B cell (primary cell): ENCODE measurements around the gene CACNA2D3. TPM values are rescaled to one million over a fixed set of nuclear protein-coding genes. Genes with fewer than 3 reads are reported as not detected.

Experiments used
- ATAC-seq: fragments of 200-7000 bp; cut with Tn5 transposase; one replicate; pipeline ENCODE4 v1.10.0; 2021; ENCODE audit warnings: low read depth, mild to moderate bottlenecking, moderate number of reproducible peaks, moderate library complexity
- CTCF ChIA-PET: fragments of 350-600 bp; sonication (Branson Sonifier 250); formaldehyde crosslinking; loops from one replicate; lab custom pipeline; 2021; ENCODE audit warnings: antibody characterized with exemption, inconsistent platforms; lab: Charles Lee
- POLR2A ChIA-PET: fragments of 350-600 bp; sonication (Branson Sonifier 250); formaldehyde crosslinking; loops from one replicate; lab custom pipeline; 2021; ENCODE audit warnings: antibody characterized with exemption; lab: Charles Lee
- DNase-seq: peaks from one replicate; pipeline ENCODE4 v3.0.0; 2013
- H2AFZ ChIP-seq: 2 replicates; pipeline ENCODE4 v1.6.1; 2012; ENCODE audit warnings: mild to moderate bottlenecking, low read depth, low read length; ENCODE audit not compliant: insufficient read depth, poor library complexity, severe bottlenecking
- H3K27ac ChIP-seq, 2 donors: 1 replicate in 1 of 2; 2 replicates in 1 of 2; pipeline ENCODE4 v1.5.1; 2012 to 2013; ENCODE audit warnings: low read length in 2 of 2, mild to moderate bottlenecking in 2 of 2, moderate library complexity in 1 of 2
- H3K27me3 ChIP-seq, 4 experiments: fragments of 200-600 bp in 1 of 4; sonication (generic) in 1 of 4; replicated peaks in 1 of 4; 1 replicate in 2 of 4; 2 replicates in 2 of 4; pipeline versions ENCODE4 v1.6.1 to v1.7.0; 2013 to 2016; ENCODE audit warnings: low read length in 3 of 4, mild to moderate bottlenecking in 2 of 4, mixed read lengths in 1 of 4, moderate library complexity in 1 of 4; ENCODE audit not compliant: insufficient read depth in 4 of 4, control insufficient read depth in 3 of 4; ENCODE audit errors: control extremely low read depth in 1 of 4
- H3K36me3 ChIP-seq, 2 experiments: replicated peaks in 1 of 2; 1 replicate in 1 of 2; 2 replicates in 1 of 2; pipeline versions ENCODE4 v1.6.1 to v1.7.1; 2013; ENCODE audit warnings: low read length in 1 of 2; ENCODE audit not compliant: insufficient read depth in 2 of 2, control insufficient read depth in 1 of 2; ENCODE audit errors: control extremely low read depth in 1 of 2, extremely low read depth in 1 of 2
- H3K4me1 ChIP-seq, 2 donors: fragments of 200-600 bp in 1 of 2; sonication (generic) in 1 of 2; 1 replicate in 1 of 2; 2 replicates in 1 of 2; pipeline versions ENCODE4 v1.5.1 to v1.6.1; 2013 to 2017; ENCODE audit warnings: low read length in 2 of 2; ENCODE audit not compliant: control insufficient read depth in 2 of 2, insufficient read depth in 2 of 2
- H3K4me2 ChIP-seq: replicated peaks from 2 replicates; pipeline ENCODE3; 2012; ENCODE audit warnings: mild to moderate bottlenecking, low read depth, low read length; ENCODE audit not compliant: poor library complexity, severe bottlenecking
- H3K4me3 ChIP-seq, 5 experiments: fragments of 200-600 bp in 1 of 5; sonication (generic) in 1 of 5; 1 replicate in 3 of 5; 2 replicates in 2 of 5; pipeline versions ENCODE4 v1.5.1 to v1.7.0; 2011 to 2016; ENCODE audit warnings: low read length in 4 of 5, mild to moderate bottlenecking in 4 of 5, low read depth in 2 of 5, control low read depth in 1 of 5, moderate library complexity in 1 of 5; ENCODE audit not compliant: insufficient read depth in 1 of 5; ENCODE audit errors: control extremely low read depth in 1 of 5, extremely low read depth in 1 of 5
- H3K79me2 ChIP-seq: fragments of 200-600 bp; sonication (generic); one replicate; pipeline ENCODE4 v1.6.0; 2016; ENCODE audit warnings: low read length; ENCODE audit not compliant: control insufficient read depth, insufficient read depth
- H3K9ac ChIP-seq: fragments of 200-600 bp; sonication (generic); 2 replicates; pipeline ENCODE4 v1.6.1; 2017; ENCODE audit warnings: mild to moderate bottlenecking, low read length, moderate library complexity
- H3K9me3 ChIP-seq, 3 donors: one replicate each; pipeline versions ENCODE4 v1.6.1 to v1.7.1; 2013; ENCODE audit warnings: low read length in 2 of 3; ENCODE audit not compliant: control insufficient read depth in 2 of 3, insufficient read depth in 1 of 3; ENCODE audit errors: control extremely low read depth in 1 of 3
- H4K20me1 ChIP-seq: 2 replicates; pipeline ENCODE4 v1.6.0; 2012; ENCODE audit warnings: mild to moderate bottlenecking, low read length; ENCODE audit not compliant: insufficient read depth, control insufficient read depth, poor library complexity, severe bottlenecking
- H3K27ac Mint-ChIP-seq: one replicate; pipeline ENCODE4 v1.8.0; 2021; ENCODE audit warnings: mixed read lengths
- H3K27me3 Mint-ChIP-seq: one replicate; pipeline ENCODE4 v1.8.0; 2021; ENCODE audit warnings: mixed read lengths
- H3K4me1 Mint-ChIP-seq: one replicate; pipeline ENCODE4 v1.8.0; 2021; ENCODE audit warnings: mixed read lengths
- H3K4me3 Mint-ChIP-seq: one replicate; pipeline ENCODE4 v1.8.0; 2021; ENCODE audit warnings: mixed read lengths
- H3K9me3 Mint-ChIP-seq: one replicate; pipeline ENCODE4 v1.8.0; 2022; ENCODE audit warnings: mixed read lengths; ENCODE audit not compliant: insufficient read depth
- EZH2 ChIP-seq: IDR thresholded peaks from 2 replicates; pipeline ENCODE4 v1.6.1; 2012; ENCODE audit warnings: borderline replicate concordance, low read depth, mild to moderate bottlenecking, moderate library complexity, low read length; ENCODE audit not compliant: insufficient read depth, poor library complexity, severe bottlenecking
- WGBS: methylation state at CpG from one replicate; pipeline ENCODE4 v1.1.5; 2013; ENCODE audit warnings: missing lambda C conversion rate; ENCODE audit not compliant: insufficient coverage; 5-methylcytosine and 5-hydroxymethylcytosine counted together
- intact Hi-C: fragments of 100-400 bp; cut with micrococcal nuclease; formaldehyde crosslinking; loops from one replicate; pipeline ENCODE4 v1.10.0; 2022
- polyA plus RNA-seq: library from polyadenylated mRNA; depleted of rRNA; stranded (reverse); fragments of >200 nt; gene quantifications from 2 replicates; pipeline ENCODE4 v1.2.3, GENCODE V29; 2012
- total RNA-seq, 2 donors: library from RNA; stranded (reverse); fragments of 120-200 nt in 1 of 2; gene quantifications; 1 replicate in 1 of 2; 2 replicates in 1 of 2; pipeline versions ENCODE4 v1.2.3 to v1.2.4, GENCODE V29; 2013 to 2022
- TF ChIP-seq, protein P1 (sequence below): fragments of 200-600 bp; IDR thresholded peaks from one replicate; pipeline ENCODE4 v1.8.0; 2022; ENCODE audit warnings: antibody characterized with exemption, mild to moderate bottlenecking

The CACNA2D3 gene
- total and polyA plus RNA-seq, 2 donors (not counting 1 experiment from before 2014, with no cell fraction given) = not detected

DNA sequence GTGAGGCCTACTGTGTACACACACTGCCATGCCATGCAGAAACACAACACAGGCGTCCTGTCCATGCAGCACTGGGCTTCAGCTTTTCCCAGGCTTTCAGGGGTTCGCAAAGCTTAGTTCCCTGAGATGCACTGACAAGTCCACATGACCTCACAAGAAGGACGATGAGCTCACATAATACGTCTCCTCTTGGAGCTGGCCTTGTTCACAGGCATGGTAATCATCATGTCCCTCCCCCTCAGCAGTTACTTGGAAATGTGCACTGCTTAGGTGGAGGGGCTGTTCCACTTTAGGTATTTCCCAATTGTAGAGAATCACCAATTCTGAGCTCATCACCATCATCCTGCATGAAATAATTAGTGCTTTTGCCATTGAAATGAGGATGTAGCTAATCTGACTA, 496.7 kb downstream of the CACNA2D3 start:
- ATAC-seq (no peak), DNase-seq (no peak)
- Histone ChIP-seq H4K20me1 (no peaks in the 10 kb centered on the region), H3K4me3 (no peak overlapping the region), H3K9me3 (peaks cover 0 to 7% (median 0%) of the 10 kb centered on the region in 3 donors), H3K27me3 (no peaks in the 10 kb centered on the region), H3K36me3 (no peaks in the 10 kb centered on the region), H3K27ac (no peak overlapping the region), H3K4me1 (no peaks in the 10 kb centered on the region), H3K9ac (no peak overlapping the region), H2AFZ (no peak overlapping the region), H3K79me2 (no peaks in the 10 kb centered on the region), H3K4me2 (no peak overlapping the region)
- WGBS = 93% methylated on average over 4 of the region's 4 CpGs
- ChIA-PET POLR2A (no interaction called here), CTCF (no interaction called here)
- H3K4me1 Mint-ChIP-seq = no peaks in the 10 kb centered on the region
- no peak overlapping the region for H3K4me3 Mint-ChIP-seq
- intact Hi-C loops = no loop called here
- peaks cover 4% of the 10 kb centered on the region for H3K27me3 Mint-ChIP-seq
- H3K9me3 Mint-ChIP-seq = no peaks in the 10 kb centered on the region
- TF ChIP-seq EZH2 = no peak
- TF ChIP-seq, protein P1, sequence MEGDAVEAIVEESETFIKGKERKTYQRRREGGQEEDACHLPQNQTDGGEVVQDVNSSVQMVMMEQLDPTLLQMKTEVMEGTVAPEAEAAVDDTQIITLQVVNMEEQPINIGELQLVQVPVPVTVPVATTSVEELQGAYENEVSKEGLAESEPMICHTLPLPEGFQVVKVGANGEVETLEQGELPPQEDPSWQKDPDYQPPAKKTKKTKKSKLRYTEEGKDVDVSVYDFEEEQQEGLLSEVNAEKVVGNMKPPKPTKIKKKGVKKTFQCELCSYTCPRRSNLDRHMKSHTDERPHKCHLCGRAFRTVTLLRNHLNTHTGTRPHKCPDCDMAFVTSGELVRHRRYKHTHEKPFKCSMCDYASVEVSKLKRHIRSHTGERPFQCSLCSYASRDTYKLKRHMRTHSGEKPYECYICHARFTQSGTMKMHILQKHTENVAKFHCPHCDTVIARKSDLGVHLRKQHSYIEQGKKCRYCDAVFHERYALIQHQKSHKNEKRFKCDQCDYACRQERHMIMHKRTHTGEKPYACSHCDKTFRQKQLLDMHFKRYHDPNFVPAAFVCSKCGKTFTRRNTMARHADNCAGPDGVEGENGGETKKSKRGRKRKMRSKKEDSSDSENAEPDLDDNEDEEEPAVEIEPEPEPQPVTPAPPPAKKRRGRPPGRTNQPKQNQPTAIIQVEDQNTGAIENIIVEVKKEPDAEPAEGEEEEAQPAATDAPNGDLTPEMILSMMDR = no peak
- H3K27ac Mint-ChIP-seq = no peak overlapping the region

DNA sequence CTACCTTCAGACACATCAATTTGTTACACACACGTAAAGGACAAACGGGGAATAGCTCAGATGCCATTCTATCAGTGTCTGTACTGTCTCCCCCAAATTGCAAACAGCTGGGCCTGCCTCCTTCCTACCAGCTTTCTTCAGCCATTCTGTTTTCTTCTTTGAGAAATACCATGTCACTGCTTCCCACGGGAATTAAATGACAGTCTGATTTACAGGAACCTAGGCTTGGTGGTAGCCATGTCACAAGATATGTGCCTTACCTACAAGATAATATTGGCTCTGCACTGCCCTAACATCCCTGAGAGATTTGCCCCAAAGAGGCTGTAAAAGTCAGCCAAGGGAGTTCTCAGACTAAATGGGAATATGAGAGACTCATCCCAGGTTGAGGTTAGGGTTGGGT, 497.2 kb downstream of the CACNA2D3 start:
- intact Hi-C loops = no loop called here
- peaks cover 0 to 7% (median 0%) of the 10 kb centered on the region in 3 donors for H3K9me3 ChIP-seq
- no peak overlapping the region for H3K9ac ChIP-seq
- no peak for ATAC-seq
- H3K27ac ChIP-seq = no peak overlapping the region
- Mint-ChIP-seq H3K4me1 (no peaks in the 10 kb centered on the region), H3K27ac (no peak overlapping the region), H3K27me3 (peaks cover 4% of the 10 kb centered on the region), H3K9me3 (no peaks in the 10 kb centered on the region), H3K4me3 (no peak overlapping the region)
- no peaks in the 10 kb centered on the region for H3K79me2 ChIP-seq
- no peaks in the 10 kb centered on the region for H3K36me3 ChIP-seq
- H3K27me3 ChIP-seq = no peaks in the 10 kb centered on the region
- no peak overlapping the region for H3K4me2 ChIP-seq
- H3K4me3 ChIP-seq = no peak overlapping the region
- POLR2A ChIA-PET = no interaction called here
- 72% methylated on average over 3 of the region's 3 CpGs for WGBS
- CTCF ChIA-PET = no interaction called here
- TF ChIP-seq, protein P1 = no peak
- no peak for TF ChIP-seq EZH2
- H3K4me1 ChIP-seq = no peaks in the 10 kb centered on the region
- H2AFZ ChIP-seq = no peak overlapping the region
- H4K20me1 ChIP-seq = no peaks in the 10 kb centered on the region
- DNase-seq = no peak
